ENCODE results near the gene PPP6C. TPM values are rescaled to one million over a fixed set of nuclear protein-coding genes. Genes with fewer than 3 reads are reported as not detected.
"Not testable (repeated sequence)": the region's sequence is repeated elsewhere in the genome, so short reads cannot be mapped to it uniquely, and the experiment has no call there.

The PPP6C gene
- total and polyA plus RNA-seq, 10 donors, result 17.3 to 49.3 (median 35.7) TPM

GRCh38 chr9:125235804-125236519 lies 46.4 kb upstream of the PPP6C start:
- WGBS, 5 donors, result 60 to 74% (median 63%) methylated on average over 5 of the region's 5 CpGs
- no peak overlapping the region for H3K27ac ChIP-seq
- peak overlapping the region in 3 of 8 donors; percentile 2 to 26 (median 17) for H3K4me3 ChIP-seq
- no peaks in the 10 kb centered on the region for H3K9me3 ChIP-seq
- H3K27me3 ChIP-seq (replicated peaks in 1 of 7), result no peaks in the 10 kb centered on the region
- H3K36me3 ChIP-seq, result peaks cover 0 to 88% (median 60%) of the 10 kb centered on the region in 6 donors
- H3K4me1 ChIP-seq, result peaks cover 55 to 61% (median 58%) of the 10 kb centered on the region in 6 donors
- TF ChIP-seq POLR2A (IDR thresholded peaks at IDR 0.05) (no peak), POLR2AphosphoS5 (IDR thresholded peaks at IDR 0.05) (no peak)
- intact Hi-C loops (cut with DNase I; ENCODE audit: low total_unique reads), result no loop called here
- no peak for DNase-seq

GRCh38 chr9:125234099-125234498 lies 44.5 kb upstream of the PPP6C start:
- H3K4me3 ChIP-seq; H3K9me3 ChIP-seq; H3K27me3 ChIP-seq (replicated peaks in 1 of 7); intact Hi-C loops (cut with DNase I; ENCODE audit: low total_unique reads); H3K27ac ChIP-seq; DNase-seq: not testable (repeated sequence)
- Histone ChIP-seq H3K36me3 (peaks cover 0 to 96% (median 67%) of the 10 kb centered on the region in 6 donors), H3K4me1 (peaks cover 44 to 46% (median 44%) of the 10 kb centered on the region in 6 donors)
- WGBS, 5 donors, result 89 to 97% (median 93%) methylated on average over 8 of the region's 8 CpGs

- intact Hi-C loops (cut with DNase I; ENCODE audit: low total_unique reads), result no loop called here
- TF ChIP-seq POLR2A (IDR thresholded peaks at IDR 0.05), result no peak
- no peak for TF ChIP-seq CTCF (IDR thresholded peaks at IDR 0.05 in 8 of 11, conservative IDR thresholded peaks at IDR 0.05 in 3 of 11)
- TF ChIP-seq POLR2AphosphoS5 (IDR thresholded peaks at IDR 0.05), result no peak
- Histone ChIP-seq H3K4me3 (no peak overlapping the region), H3K36me3 (peaks cover 0 to 96% (median 67%) of the 10 kb centered on the region in 6 donors), H3K27me3 (replicated peaks in 1 of 7) (no peaks in the 10 kb centered on the region), H3K4me1 (peaks cover 40 to 42% (median 40%) of the 10 kb centered on the region in 6 donors), H3K27ac (no peak overlapping the region), H3K9me3 (no peaks in the 10 kb centered on the region)
- DNase-seq, result no peak
- WGBS, 5 donors, result 60 to 79% (median 76%) methylated on average over 3 of the region's 3 CpGs
These were observed 44.1 kb upstream of the PPP6C start for GRCh38 chr9:125233678-125234077.

- no peaks in the 10 kb centered on the region for H3K27me3 ChIP-seq (replicated peaks in 1 of 7)
- no peak overlapping the region for H3K4me3 ChIP-seq
- intact Hi-C loops (cut with DNase I; ENCODE audit: low total_unique reads), result no loop called here
- DNase-seq, result no peak
- H3K9me3 ChIP-seq, result no peaks in the 10 kb centered on the region
- H3K27ac ChIP-seq, result no peak overlapping the region
- no peak for TF ChIP-seq POLR2AphosphoS5 (IDR thresholded peaks at IDR 0.05)
- H3K36me3 ChIP-seq, result peaks cover 0 to 80% (median 31%) of the 10 kb centered on the region in 6 donors
- H3K4me1 ChIP-seq, result no peaks in the 10 kb centered on the region
- 95 to 98% (median 96%) methylated on average over 6 of the region's 6 CpGs for WGBS, 5 donors
These were observed 38.2 kb upstream of the PPP6C start for GRCh38 chr9:125227761-125228160.

GRCh38 chr9:125224858-125225257 lies 35.3 kb upstream of the PPP6C start:
- H3K4me3 ChIP-seq; DNase-seq; H3K4me1 ChIP-seq; H3K9me3 ChIP-seq; intact Hi-C loops (cut with DNase I; ENCODE audit: low total_unique reads); H3K27me3 ChIP-seq (replicated peaks in 1 of 7); H3K27ac ChIP-seq: not testable (repeated sequence)
- H3K36me3 ChIP-seq, result peaks cover 0 to 83% (median 25%) of the 10 kb centered on the region in 6 donors

GRCh38 chr9:125218621-125219020 lies 29.0 kb upstream of the PPP6C start:
- Histone ChIP-seq H3K9me3 (no peaks in the 10 kb centered on the region), H3K4me1 (no peaks in the 10 kb centered on the region), H3K4me3 (no peak overlapping the region), H3K36me3 (peaks cover 0 to 72% (median 21%) of the 10 kb centered on the region in 6 donors), H3K27ac (no peak overlapping the region), H3K27me3 (replicated peaks in 1 of 7) (no peaks in the 10 kb centered on the region)
- intact Hi-C loops (cut with DNase I; ENCODE audit: low total_unique reads), result no loop called here
- 95 to 98% (median 96%) methylated on average over 3 of the region's 3 CpGs for WGBS, 5 donors
- DNase-seq, result no peak
- TF ChIP-seq POLR2AphosphoS5 (IDR thresholded peaks at IDR 0.05) (no peak), POLR2A (IDR thresholded peaks at IDR 0.05) (no peak), CTCF (IDR thresholded peaks at IDR 0.05 in 8 of 11, conservative IDR thresholded peaks at IDR 0.05 in 3 of 11) (no peak)
